Transverse colon (tissue), 4 donors: ENCODE measurements around the gene RHOT1. TPM values are rescaled to one million over a fixed set of nuclear protein-coding genes. Genes with fewer than 3 reads are reported as not detected.
"Not testable (repeated sequence)": the region's sequence is repeated elsewhere in the genome, so short reads cannot be mapped to it uniquely, and the experiment has no call there.

Experiments
- DNase-seq: peaks from one replicate; pipeline ENCODE4 v3.0.0-alpha.2; 2019
- H3K27ac ChIP-seq, 4 donors: fragments of 200-600 bp; sonication (generic); 2 replicates each; pipeline ENCODE4 v1.5.1; 2016 to 2018; ENCODE audit warnings: inconsistent platforms in 4 of 4
- H3K27me3 ChIP-seq: fragments of 200-600 bp; sonication (generic); 2 replicates; pipeline ENCODE4 v1.5.1; 2017; ENCODE audit warnings: inconsistent platforms
- H3K36me3 ChIP-seq, 4 donors: fragments of 200-600 bp; sonication (generic); 2 replicates each; pipeline ENCODE4 v1.5.1; 2017 to 2019; ENCODE audit warnings: inconsistent platforms in 4 of 4
- H3K4me1 ChIP-seq, 4 donors: fragments of 200-600 bp; sonication (generic); 2 replicates each; pipeline ENCODE4 v1.5.1; 2017 to 2020; ENCODE audit warnings: inconsistent platforms in 4 of 4
- H3K4me3 ChIP-seq, 4 donors: fragments of 200-600 bp; sonication (generic); 1 replicate in 1 of 4; 2 replicates in 3 of 4; pipeline versions ENCODE4 v1.5.1 to v1.6.1; 2017 to 2019; ENCODE audit warnings: inconsistent platforms in 4 of 4
- H3K9me3 ChIP-seq, 2 donors: fragments of 200-600 bp; sonication (generic); 2 replicates each; pipeline ENCODE4 v1.5.1; 2017 to 2019; ENCODE audit warnings: inconsistent platforms in 2 of 2
- CTCF ChIP-seq, 5 experiments: fragments of 200-600 bp in 3 of 5; fragments of 450-650 bp in 2 of 5; sonication (generic) in 3 of 5; IDR thresholded peaks; 1 replicate in 2 of 5; 2 replicates in 3 of 5; pipeline ENCODE4 v1.5.1; 2016 to 2017; ENCODE audit warnings: antibody characterized with exemption in 5 of 5, inconsistent platforms in 3 of 5, mild to moderate bottlenecking in 2 of 5, moderate library complexity in 1 of 5
- EP300 ChIP-seq: sonication (generic); formaldehyde crosslinking; IDR thresholded peaks from one replicate; pipeline ENCODE4 v1.6.1; 2017; ENCODE audit warnings: antibody characterized with exemption, low read depth
- POLR2A ChIP-seq: fragments of 450-650 bp; IDR thresholded peaks from one replicate; pipeline ENCODE4 v1.6.1; 2016; ENCODE audit warnings: antibody characterized with exemption, mild to moderate bottlenecking, moderate library complexity
- POLR2AphosphoS5 ChIP-seq, 3 donors: sonication (generic); formaldehyde crosslinking; IDR thresholded peaks; one replicate each; pipeline ENCODE4 v1.6.1; 2016; ENCODE audit warnings: antibody characterized with exemption in 3 of 3
- WGBS, 2 donors: methylation state at CpG; one replicate each; pipeline ENCODE4 v1.1.5; 2018; ENCODE audit warnings: low coverage in 1 of 2; 5-methylcytosine and 5-hydroxymethylcytosine counted together
- in situ Hi-C, 4 donors: fragments of 200-750 bp; cut with MboI; loops; one replicate each; pipeline versions ENCODE4 v1.15.0 to v1.15.1; 2017; ENCODE audit warnings: low sequenced_read_pairs in 3 of 4, low pct_ligation_motif_present in 1 of 4, low pct_unique_long_range_greater_than_20kb in 1 of 4
- intact Hi-C: fragments of 100-400 bp; cut with DNase I; formaldehyde crosslinking; loops from one replicate; pipeline ENCODE4 v1.15.1; 2023; ENCODE audit warnings: low total_unique reads
- total RNA-seq, 4 donors: library from RNA; depleted of rRNA; stranded (reverse); fragments of >200 nt; gene quantifications; one replicate each; pipeline ENCODE4 v1.1.0, GENCODE V29; 2016

RHOT1 gene
- total RNA-seq, 4 donors from 2014 or later: 10.5 to 43.3 (median 30.8) TPM

- Histone ChIP-seq H3K4me1 (peaks cover 9 to 36% (median 15%) of the 10 kb centered on the region in 4 donors), H3K27me3 (no peaks in the 10 kb centered on the region), H3K9me3 (no peaks in the 10 kb centered on the region), H3K36me3 (no peaks in the 10 kb centered on the region), H3K27ac (peak overlapping the region; percentile 82 to 93 (median 88)), H3K4me3 (no peak overlapping the region)
- intact Hi-C loops: no loop called here
- in situ Hi-C loops: no loop called here
- TF ChIP-seq CTCF (IDR thresholded peaks at IDR 0.05): no peak
- TF ChIP-seq EP300: no peak
- no peak for TF ChIP-seq POLR2AphosphoS5 (IDR thresholded peaks at IDR 0.05)
- TF ChIP-seq POLR2A: no peak
- 62% methylated on average over 4 of the region's 4 CpGs; no CpG with 5 or more reads in 1 of the 2 donors for WGBS, 2 donors
- no peak for DNase-seq
Observed at GRCh38 chr17:32126325-32126724, 16.0 kb upstream of the RHOT1 start.

- in situ Hi-C loops: no loop called here
- intact Hi-C loops: no loop called here
- DNase-seq: no peak
- peak overlapping the region; percentile 82 to 93 (median 88) for H3K27ac ChIP-seq
- 89 to 100% methylated on average over 3 to 8 of the region's 8 CpGs for WGBS, 2 donors
- H3K4me3 ChIP-seq: peak overlapping the region in 1 of 4 donors; percentile 81
- peaks cover 9 to 36% (median 15%) of the 10 kb centered on the region in 4 donors for H3K4me1 ChIP-seq
- H3K9me3 ChIP-seq: no peaks in the 10 kb centered on the region
- no peak for TF ChIP-seq POLR2AphosphoS5 (IDR thresholded peaks at IDR 0.05)
- no peak for TF ChIP-seq POLR2A
- no peak for TF ChIP-seq EP300
- TF ChIP-seq CTCF (IDR thresholded peaks at IDR 0.05): no peak
- H3K36me3 ChIP-seq: no peaks in the 10 kb centered on the region
- no peaks in the 10 kb centered on the region for H3K27me3 ChIP-seq
Observed at GRCh38 chr17:32126746-32127145, 15.6 kb upstream of the RHOT1 start.

GRCh38 chr17:32127158-32127897 is 15.0 kb upstream of the RHOT1 start:
- TF ChIP-seq CTCF (IDR thresholded peaks at IDR 0.05): no peak
- TF ChIP-seq POLR2A: peak; percentile 64
- peak; percentile 50 to 75 (median 58) for TF ChIP-seq POLR2AphosphoS5 (IDR thresholded peaks at IDR 0.05)
- no peak for TF ChIP-seq EP300
- in situ Hi-C loops (no loop called here), intact Hi-C loops (no loop called here)
- H3K4me3 ChIP-seq: peak overlapping the region; percentile 22 to 81 (median 49)
- peak overlapping the region; percentile 82 to 93 (median 88) for H3K27ac ChIP-seq
- 1% methylated on average over 25 of the region's 25 CpGs; no CpG with 5 or more reads in 1 of the 2 donors for WGBS, 2 donors
- peaks cover 9 to 36% (median 15%) of the 10 kb centered on the region in 4 donors for H3K4me1 ChIP-seq
- no peaks in the 10 kb centered on the region for H3K27me3 ChIP-seq
- H3K36me3 ChIP-seq: no peaks in the 10 kb centered on the region
- peak; percentile 89 for DNase-seq
- H3K9me3 ChIP-seq: no peaks in the 10 kb centered on the region

GRCh38 chr17:32128470-32128869 is 13.8 kb upstream of the RHOT1 start:
- WGBS, 2 donors: 44 to 52% methylated on average over 3 to 7 of the region's 7 CpGs
- intact Hi-C loops, DNase-seq, H3K27me3 ChIP-seq, H3K9me3 ChIP-seq, in situ Hi-C loops, H3K36me3 ChIP-seq: not testable (repeated sequence)
- Histone ChIP-seq H3K4me3 (peak overlapping the region in 2 of 4 donors; percentile 45 to 81), H3K27ac (peak overlapping the region; percentile 82 to 93 (median 88)), H3K4me1 (peaks cover 9 to 36% (median 15%) of the 10 kb centered on the region in 4 donors)
